Measurements from ENCODE around the gene CUX1.
"Not testable (repeated sequence)": the region's sequence is repeated elsewhere in the genome, so short reads cannot be mapped to it uniquely, and the experiment has no call there.

DNA sequence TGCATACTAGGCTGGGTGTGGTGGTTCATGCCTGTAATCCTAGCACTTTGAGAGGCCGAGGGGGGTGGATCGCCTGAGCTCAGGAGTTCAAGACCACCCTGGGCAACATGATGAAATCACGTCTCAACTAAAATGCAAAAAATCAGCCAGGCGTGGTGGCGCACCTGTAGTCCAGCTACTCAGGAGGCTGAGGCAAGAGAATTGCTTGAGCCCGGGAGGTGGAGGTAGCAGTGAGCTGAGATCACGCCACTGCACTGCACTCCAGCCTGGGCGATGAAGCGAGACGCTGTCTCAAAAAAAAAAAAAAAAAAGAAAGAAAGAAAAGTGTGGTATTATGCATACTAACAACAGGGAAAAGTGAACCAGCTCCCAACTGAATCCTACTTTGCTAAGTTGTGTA, 19.3 kb upstream of the CUX1 start:
- not testable (repeated sequence) for TF ChIP-seq ZNF274 (IDR thresholded peaks at IDR 0.05; ENCODE audit: low read depth, low read length); SUZ12 (IDR thresholded peaks at IDR 0.05; ENCODE audit: extremely low read depth, insufficient read depth, insufficient read length)

Measured in NT2/D1 (cell line).